ENCODE results near the gene RITA1. TPM values are rescaled to one million over a fixed set of nuclear protein-coding genes. Genes with fewer than 3 reads are reported as not detected.

The RITA1 gene
- total and polyA plus RNA-seq, 5 donors, result 10.1 to 15.5 (median 14.2) TPM

DNA sequence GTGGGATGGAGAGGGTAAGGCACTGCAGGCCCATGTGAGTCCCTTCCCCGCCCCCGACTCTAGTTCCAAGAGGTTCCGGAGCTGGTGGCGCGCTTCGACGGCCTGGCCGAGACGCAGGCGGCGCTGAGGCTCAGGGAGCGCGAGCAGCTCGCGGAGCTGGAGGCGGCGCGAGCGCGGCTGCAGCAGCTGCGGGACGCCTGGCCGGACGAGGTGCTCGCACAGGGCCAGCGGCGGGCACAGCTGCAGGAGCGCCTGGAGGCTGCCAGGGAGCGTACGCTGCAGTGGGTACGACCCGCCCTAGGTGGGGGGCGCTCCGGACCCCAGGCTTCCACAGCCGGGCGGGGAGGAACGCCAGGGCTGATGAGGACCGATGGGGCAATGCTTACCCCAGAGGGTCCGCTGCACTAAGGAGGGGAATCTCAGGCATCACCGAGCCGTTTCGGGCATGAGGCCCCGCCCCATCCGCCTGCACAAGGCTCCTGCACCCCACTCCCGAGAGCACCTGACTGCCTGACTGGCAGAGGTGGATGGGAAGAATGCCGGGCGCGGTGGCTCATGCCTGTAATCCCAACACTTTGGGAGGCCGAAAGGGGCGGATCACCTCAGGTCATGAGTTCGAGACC, 31.1 kb upstream of the RITA1 start:
- Histone ChIP-seq H3K4me3 (ENCODE audit: low read length) (no peak overlapping the region), H3K4me1 (ENCODE audit: control insufficient read depth, insufficient read depth, low read length) (no peaks in the 10 kb centered on the region), H3K9me3 (ENCODE audit: control insufficient read depth, low read length) (no peaks in the 10 kb centered on the region), H3K27me3 (ENCODE audit: control insufficient read depth, insufficient read depth) (no peaks in the 10 kb centered on the region), H3K27ac (ENCODE audit: low read length) (no peak overlapping the region)
- DNase-seq (no peak), ATAC-seq (no peak)
- 4% methylated on average over 51 of the region's 51 CpGs for WGBS
- intact Hi-C loops (cut with DNase I), result loop anchor here in 3 of 4 donors (5.0 to 10.0 kb wide), 3 partner anchors 100 to 110 kb away; partner anchors contain the start of gene DTX1 (in 1 of the 3)

DNA sequence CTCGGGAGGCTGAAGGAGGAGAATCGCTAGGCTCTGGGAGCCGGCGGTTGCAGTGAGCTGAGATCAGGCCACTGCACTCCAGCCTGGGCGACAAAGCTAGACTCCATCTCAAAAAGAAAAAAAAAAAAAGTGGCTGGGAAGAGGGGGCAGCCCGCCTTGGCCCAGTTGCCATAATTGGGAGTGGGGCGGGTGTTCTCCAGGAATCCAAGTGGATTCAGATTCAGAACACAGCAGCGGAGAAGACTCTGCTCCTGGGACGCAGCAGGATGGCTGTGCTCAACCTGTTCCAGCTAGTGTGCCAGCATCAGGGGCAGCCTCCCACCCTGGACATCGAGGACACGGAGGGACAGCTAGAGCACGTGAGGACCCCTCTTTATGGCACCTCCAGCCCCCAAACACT, 30.5 kb upstream of the RITA1 start:
- WGBS, result 65% methylated on average over 12 of the region's 12 CpGs
- no peaks in the 10 kb centered on the region for H3K4me1 ChIP-seq (ENCODE audit: control insufficient read depth, insufficient read depth, low read length)
- no peaks in the 10 kb centered on the region for H3K27me3 ChIP-seq (ENCODE audit: control insufficient read depth, insufficient read depth)
- H3K9me3 ChIP-seq (ENCODE audit: control insufficient read depth, low read length), result no peaks in the 10 kb centered on the region
- intact Hi-C loops (cut with DNase I), result loop anchor here in 2 of 4 donors (10.0 kb wide), 2 partner anchors 100 to 110 kb away; partner anchors contain the start of gene DTX1 (in 1 of the 2)
- DNase-seq (no peak), ATAC-seq (no peak)
- H3K4me3 ChIP-seq (ENCODE audit: low read length), result no peak overlapping the region
- no peak overlapping the region for H3K27ac ChIP-seq (ENCODE audit: low read length)

DNA sequence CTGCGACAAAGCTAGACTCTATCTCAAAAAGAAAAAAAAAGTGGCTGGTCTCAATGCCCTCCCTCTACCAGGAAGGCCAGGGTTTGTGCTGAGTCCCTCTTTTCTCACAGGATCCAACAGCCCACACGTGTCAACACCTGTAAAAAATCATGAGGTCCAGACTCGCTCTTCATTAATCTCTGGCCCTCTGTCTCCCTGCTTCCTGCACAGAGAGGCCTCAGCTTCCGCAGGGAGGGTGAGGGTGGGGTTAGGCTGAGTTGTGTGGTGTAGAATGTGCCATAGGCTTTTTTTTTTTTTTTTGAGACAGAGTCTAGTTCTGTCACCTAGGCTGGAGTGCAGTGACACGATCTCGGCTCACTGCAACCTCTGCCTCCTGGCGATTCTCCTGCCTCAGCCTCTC, 29.9 kb upstream of the RITA1 start:
- intact Hi-C loops (cut with DNase I), result loop anchor here in 2 of 4 donors (10.0 kb wide), 2 partner anchors 101 to 111 kb away; partner anchors contain the start of gene DTX1 (in 1 of the 2)
- Histone ChIP-seq H3K9me3 (ENCODE audit: control insufficient read depth, low read length) (no peaks in the 10 kb centered on the region), H3K27me3 (ENCODE audit: control insufficient read depth, insufficient read depth) (no peaks in the 10 kb centered on the region)

DNA sequence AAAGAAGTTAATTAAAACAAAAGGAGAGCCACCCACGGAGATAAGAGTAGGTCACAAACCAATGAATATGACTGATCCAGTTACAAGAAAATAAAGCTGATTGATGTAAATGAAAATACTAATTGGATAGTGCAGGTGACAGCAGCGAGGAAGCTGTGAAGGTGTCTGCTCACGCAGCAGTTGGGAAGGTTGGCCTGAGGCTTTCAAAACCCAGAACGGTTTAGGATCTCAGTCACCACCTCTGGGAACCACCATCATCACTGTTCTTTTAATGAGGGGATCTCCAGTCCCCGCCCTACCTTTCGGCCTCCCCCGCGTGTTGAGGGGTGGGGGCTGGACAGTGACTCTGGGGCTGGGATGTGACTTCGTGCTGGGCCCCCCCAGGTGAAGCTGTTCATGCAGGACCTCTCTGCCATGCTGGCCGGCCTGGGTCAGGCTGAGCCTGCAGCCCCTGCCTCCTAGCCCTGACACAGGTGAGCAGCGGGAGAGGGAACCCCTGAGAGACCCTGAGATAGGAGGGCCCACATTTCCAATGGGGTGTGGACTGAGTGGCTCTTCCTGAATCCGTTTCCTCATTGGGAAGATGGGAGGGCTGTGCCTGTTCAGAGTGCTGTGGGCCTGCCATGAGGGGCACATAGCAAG, 28.2 kb upstream of the RITA1 start:
- intact Hi-C loops (cut with DNase I), result loop anchor here in 2 of 4 donors (10.0 kb wide), 2 partner anchors 103 to 113 kb away; partner anchors contain the start of gene DTX1 (in 1 of the 2)
- DNase-seq, result no peak
- WGBS, result 87% methylated on average over 12 of the region's 12 CpGs
- no peak for ATAC-seq
- Histone ChIP-seq H3K4me3 (ENCODE audit: low read length) (no peak overlapping the region), H3K4me1 (ENCODE audit: control insufficient read depth, insufficient read depth, low read length) (no peaks in the 10 kb centered on the region), H3K27me3 (ENCODE audit: control insufficient read depth, insufficient read depth) (no peaks in the 10 kb centered on the region), H3K9me3 (ENCODE audit: control insufficient read depth, low read length) (no peaks in the 10 kb centered on the region), H3K27ac (ENCODE audit: low read length) (no peak overlapping the region)

More for the DNA sequence above, 29.9 kb upstream of the RITA1 start:
- no peak overlapping the region for H3K27ac ChIP-seq (ENCODE audit: low read length)
- 43% methylated on average over 7 of the region's 7 CpGs for WGBS
- DNase-seq, result no peak
- no peak for ATAC-seq
- no peaks in the 10 kb centered on the region for H3K4me1 ChIP-seq (ENCODE audit: control insufficient read depth, insufficient read depth, low read length)
- H3K4me3 ChIP-seq (ENCODE audit: low read length), result no peak overlapping the region

DNA sequence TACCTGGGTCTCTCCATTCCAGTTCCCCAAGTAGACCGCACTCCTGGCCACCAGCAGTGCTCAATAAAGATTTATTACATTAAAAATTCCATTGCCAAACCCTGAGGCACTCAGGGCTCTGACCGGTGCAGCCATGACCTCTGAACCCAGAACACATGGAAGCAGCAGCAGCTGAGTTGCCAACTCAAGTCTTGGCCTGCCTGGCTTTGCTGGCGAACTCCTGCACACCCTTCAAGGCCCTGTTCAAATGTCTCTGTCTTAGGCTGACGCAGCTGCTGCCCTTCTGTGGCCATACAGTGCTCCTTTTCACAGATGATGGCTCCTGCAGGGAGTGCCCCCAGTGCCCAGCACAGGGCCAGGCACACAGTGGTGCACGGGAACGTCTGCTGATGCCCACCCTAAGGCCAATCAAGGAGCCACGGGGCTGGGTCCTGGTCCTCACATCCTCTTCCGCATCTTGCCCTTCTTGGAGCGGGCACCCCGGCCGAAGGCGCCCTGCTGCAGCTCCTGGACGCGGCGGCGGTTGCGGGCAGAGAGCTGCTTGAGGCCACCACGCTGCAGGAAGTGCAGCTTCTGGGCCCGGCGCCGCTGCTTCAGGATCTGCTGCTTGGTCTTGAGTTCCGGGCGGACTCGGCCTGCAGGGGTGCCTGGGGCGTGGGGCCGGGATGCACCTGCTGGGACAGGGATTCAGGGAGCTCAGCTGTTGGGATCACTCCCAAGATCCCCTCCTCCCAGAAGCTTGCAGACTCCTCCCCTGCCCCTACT, 26.9 kb upstream of the RITA1 start:
- no peaks in the 10 kb centered on the region for H3K9me3 ChIP-seq (ENCODE audit: control insufficient read depth, low read length)
- H3K4me1 ChIP-seq (ENCODE audit: control insufficient read depth, insufficient read depth, low read length), result no peaks in the 10 kb centered on the region
- no peak for ATAC-seq
- no peak for DNase-seq
- WGBS, result 96% methylated on average over 26 of the region's 26 CpGs
- H3K27ac ChIP-seq (ENCODE audit: low read length), result no peak overlapping the region
- intact Hi-C loops (cut with DNase I), result loop anchor here in 2 of 4 donors (10.0 kb wide), 2 partner anchors 104 to 114 kb away; partner anchors contain the start of gene DTX1 (in 1 of the 2)
- H3K27me3 ChIP-seq (ENCODE audit: control insufficient read depth, insufficient read depth), result no peaks in the 10 kb centered on the region
- H3K4me3 ChIP-seq (ENCODE audit: low read length), result no peak overlapping the region

DNA sequence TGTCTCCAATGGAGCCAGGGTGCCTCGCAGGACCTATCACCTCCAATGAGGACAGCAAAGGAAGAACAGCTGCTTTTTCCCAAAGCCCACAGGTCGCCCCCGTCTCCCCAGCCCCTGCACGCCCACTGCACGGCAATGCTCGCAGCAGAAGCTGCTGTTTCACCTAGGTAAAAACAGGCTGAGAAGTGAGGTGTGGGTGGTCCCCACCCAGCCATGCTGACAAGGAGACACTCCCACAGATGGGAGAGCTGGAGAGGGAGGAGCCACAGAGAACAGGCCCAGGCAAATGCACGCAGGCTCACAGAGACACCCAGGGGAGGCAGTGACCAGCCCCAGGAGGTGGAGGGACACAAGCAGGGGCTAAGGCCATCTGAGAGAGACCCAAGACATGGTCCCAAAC, 25.6 kb upstream of the RITA1 start:
- intact Hi-C loops (cut with DNase I), result loop anchor here in 2 of 4 donors (10.0 kb wide), 2 partner anchors 105 to 115 kb away; partner anchors contain the start of gene DTX1 (in 1 of the 2)
- ATAC-seq, result no peak

DNA sequence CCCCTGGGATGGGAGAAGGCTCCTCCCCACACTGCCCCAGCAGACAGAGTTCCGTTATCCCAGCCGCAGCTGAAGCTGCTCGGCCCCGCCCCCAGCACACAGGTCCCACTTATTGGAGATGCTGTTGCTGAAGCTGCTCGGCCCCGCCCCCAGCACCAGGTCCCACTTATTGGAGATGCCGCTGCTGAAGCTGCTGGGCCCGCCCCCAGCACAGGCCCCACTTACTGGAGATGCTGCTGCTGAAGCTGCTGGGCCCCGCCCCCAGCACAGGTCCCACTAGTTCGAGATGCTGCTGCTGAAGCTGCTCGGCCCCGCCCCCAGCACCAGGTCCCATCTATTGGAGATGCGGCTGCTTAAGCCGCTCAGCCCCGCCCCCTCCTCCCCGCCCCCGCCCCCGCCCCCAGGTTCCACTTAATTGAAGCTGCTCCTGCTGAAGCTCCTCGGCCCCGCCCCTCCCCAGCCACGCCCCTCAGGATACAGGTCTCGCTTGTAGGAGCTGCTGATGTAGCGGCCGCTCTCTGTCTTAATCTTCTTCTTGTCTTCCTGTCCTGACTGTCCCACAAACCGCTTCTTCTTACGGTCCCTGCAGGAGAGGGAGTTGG, 24.0 kb upstream of the RITA1 start:
- intact Hi-C loops (cut with DNase I), result no loop called here
- H3K4me3 ChIP-seq (ENCODE audit: low read length), result no peak overlapping the region
- H3K27ac ChIP-seq (ENCODE audit: low read length), result no peak overlapping the region
- no peaks in the 10 kb centered on the region for H3K4me1 ChIP-seq (ENCODE audit: control insufficient read depth, insufficient read depth, low read length)
- no peaks in the 10 kb centered on the region for H3K9me3 ChIP-seq (ENCODE audit: control insufficient read depth, low read length)
- H3K27me3 ChIP-seq (ENCODE audit: control insufficient read depth, insufficient read depth), result no peaks in the 10 kb centered on the region
- 78% methylated on average over 26 of the region's 26 CpGs for WGBS
- ATAC-seq, result no peak
- DNase-seq, result no peak

More for the DNA sequence above, 25.6 kb upstream of the RITA1 start:
- H3K9me3 ChIP-seq (ENCODE audit: control insufficient read depth, low read length), result no peaks in the 10 kb centered on the region
- H3K4me3 ChIP-seq (ENCODE audit: low read length), result no peak overlapping the region
- no peak for DNase-seq
- no peak overlapping the region for H3K27ac ChIP-seq (ENCODE audit: low read length)
- WGBS, result 94% methylated on average over 7 of the region's 7 CpGs
- H3K27me3 ChIP-seq (ENCODE audit: control insufficient read depth, insufficient read depth), result no peaks in the 10 kb centered on the region
- H3K4me1 ChIP-seq (ENCODE audit: control insufficient read depth, insufficient read depth, low read length), result no peaks in the 10 kb centered on the region

DNA sequence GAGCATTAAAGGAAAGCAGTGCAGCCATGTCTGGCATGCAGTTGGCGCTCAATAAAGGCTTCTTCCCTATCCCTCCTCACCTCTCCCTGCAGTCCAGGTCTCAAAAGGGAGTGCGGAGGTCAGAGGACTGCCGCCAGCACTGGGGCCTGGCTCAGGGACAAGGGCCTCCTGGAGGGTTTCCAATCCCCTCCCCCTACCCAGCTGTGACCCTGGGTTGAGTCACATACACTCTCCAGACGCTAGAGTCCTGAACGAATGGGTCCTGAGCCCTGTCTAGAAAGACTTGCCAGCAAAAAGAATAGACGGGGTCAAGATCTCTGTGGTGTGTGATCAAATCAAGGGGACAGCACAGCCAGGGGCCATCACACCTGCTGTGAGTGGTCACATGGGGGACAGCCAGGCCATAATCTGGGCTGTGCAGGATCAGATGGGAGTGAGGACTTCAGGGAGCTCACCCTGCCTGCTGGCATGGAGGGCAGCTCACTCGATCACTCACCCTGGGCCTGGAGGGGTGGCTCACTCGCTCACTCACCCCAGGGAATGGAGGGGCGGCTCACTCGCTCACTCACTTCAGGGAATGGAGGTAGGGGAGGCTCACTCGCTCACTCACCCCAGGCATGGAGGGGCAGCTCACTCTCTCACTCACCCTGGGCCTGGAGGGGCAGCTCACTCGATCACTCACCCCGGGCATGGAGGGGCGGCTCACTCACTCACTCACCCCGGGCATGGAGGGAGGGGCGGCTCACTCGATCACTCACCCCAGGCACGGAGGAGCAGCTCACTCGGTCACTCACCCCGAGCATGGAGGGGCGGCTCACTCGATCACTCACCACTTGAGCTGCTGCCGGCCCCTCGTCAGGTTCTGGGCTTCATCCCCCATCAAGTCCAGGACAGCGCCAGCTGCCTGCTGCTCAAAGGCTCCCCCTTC, 23.2 kb upstream of the RITA1 start:
- Histone ChIP-seq H3K4me3 (ENCODE audit: low read length) (no peak overlapping the region), H3K4me1 (ENCODE audit: control insufficient read depth, insufficient read depth, low read length) (no peaks in the 10 kb centered on the region), H3K9me3 (ENCODE audit: control insufficient read depth, low read length) (no peaks in the 10 kb centered on the region), H3K27ac (ENCODE audit: low read length) (no peak overlapping the region), H3K27me3 (ENCODE audit: control insufficient read depth, insufficient read depth) (no peaks in the 10 kb centered on the region)
- peak in 1 of 3 donors; percentile 67 for DNase-seq
- 86% methylated on average over 25 of the region's 25 CpGs for WGBS
- peak in 1 of 2 donors; percentile 5 for ATAC-seq
- intact Hi-C loops (cut with DNase I), result no loop called here

DNA sequence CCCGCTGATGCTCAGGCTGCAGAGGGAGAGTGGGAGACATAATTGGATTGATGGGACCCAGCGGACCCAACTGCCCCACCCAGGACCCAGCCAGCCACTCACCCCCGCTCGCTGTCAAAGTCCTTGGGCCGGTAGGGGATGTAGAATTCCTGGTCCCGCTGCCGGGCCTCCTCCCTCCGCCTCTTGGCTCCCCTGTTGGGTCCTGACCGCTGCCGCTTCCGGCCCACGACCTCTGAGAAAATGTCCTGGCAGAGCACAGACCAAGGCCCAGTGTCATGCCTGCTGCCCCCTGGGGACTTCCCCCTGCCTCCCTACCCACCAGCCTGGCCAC, 22.5 kb upstream of the RITA1 start:
- H3K9me3 ChIP-seq (ENCODE audit: control insufficient read depth, low read length), result no peaks in the 10 kb centered on the region
- H3K27ac ChIP-seq (ENCODE audit: low read length), result no peak overlapping the region
- 90% methylated on average over 12 of the region's 12 CpGs for WGBS
- H3K4me3 ChIP-seq (ENCODE audit: low read length), result no peak overlapping the region
- no peaks in the 10 kb centered on the region for H3K4me1 ChIP-seq (ENCODE audit: control insufficient read depth, insufficient read depth, low read length)
- no peak for DNase-seq
- intact Hi-C loops (cut with DNase I), result no loop called here
- H3K27me3 ChIP-seq (ENCODE audit: control insufficient read depth, insufficient read depth), result no peaks in the 10 kb centered on the region
- ATAC-seq, result no peak

DNA sequence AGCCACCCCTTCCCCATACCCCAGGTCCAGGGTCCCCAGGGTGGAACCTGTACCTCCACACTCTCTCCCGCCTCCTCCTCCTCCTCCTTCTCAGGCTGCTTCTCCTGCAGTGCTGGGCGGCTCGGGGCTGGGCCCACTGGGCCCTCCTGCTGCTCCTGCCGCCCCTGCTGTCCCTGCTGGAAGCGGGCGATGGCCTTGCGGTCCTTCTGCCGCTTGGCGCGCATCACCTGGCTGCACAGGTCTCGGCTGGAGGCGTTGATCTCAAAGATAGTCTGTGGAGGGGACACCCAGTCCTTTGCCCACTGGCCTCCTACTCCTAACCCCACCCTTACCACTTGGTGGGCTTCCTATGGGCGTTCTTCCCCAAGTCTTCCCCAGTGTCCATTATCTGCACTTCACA, 21.5 kb upstream of the RITA1 start:
- no peaks in the 10 kb centered on the region for H3K27me3 ChIP-seq (ENCODE audit: control insufficient read depth, insufficient read depth)
- no peak overlapping the region for H3K27ac ChIP-seq (ENCODE audit: low read length)
- no peak for ATAC-seq
- WGBS, result 96% methylated on average over 13 of the region's 13 CpGs
- no peak for DNase-seq
- intact Hi-C loops (cut with DNase I), result no loop called here
- no peak overlapping the region for H3K4me3 ChIP-seq (ENCODE audit: low read length)
- H3K9me3 ChIP-seq (ENCODE audit: control insufficient read depth, low read length), result no peaks in the 10 kb centered on the region
- H3K4me1 ChIP-seq (ENCODE audit: control insufficient read depth, insufficient read depth, low read length), result no peaks in the 10 kb centered on the region

Measured in right cardiac atrium (tissue), 5 donors.